ENCODE data around the gene MYLK4.

MYLK4 gene

GRCh38 chr6:2695454-2696095 is 55.1 kb downstream of the MYLK4 start:
- DNase-seq (ENCODE audit: low spot score): no peak

DNA sequence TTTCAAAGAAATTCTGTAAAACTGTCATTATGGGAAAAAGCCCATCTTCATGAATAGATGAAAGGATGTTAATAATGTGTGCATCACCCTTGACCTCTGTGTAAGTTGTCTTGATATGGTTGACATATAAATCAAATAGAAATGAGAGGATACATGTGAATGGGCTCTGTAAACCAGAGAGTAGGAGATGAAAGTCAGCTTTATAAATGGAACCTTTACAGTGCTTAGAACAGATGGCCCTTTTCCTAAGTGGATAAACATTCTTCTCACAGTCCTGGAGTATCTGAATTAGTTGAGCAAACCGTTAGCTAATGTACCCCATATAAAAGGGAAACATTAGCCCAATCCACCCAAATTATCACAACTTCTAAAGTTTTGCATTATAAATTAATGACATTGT is 57.5 kb downstream of the MYLK4 start:
- no peak for DNase-seq (ENCODE audit: low spot score)

DNA sequence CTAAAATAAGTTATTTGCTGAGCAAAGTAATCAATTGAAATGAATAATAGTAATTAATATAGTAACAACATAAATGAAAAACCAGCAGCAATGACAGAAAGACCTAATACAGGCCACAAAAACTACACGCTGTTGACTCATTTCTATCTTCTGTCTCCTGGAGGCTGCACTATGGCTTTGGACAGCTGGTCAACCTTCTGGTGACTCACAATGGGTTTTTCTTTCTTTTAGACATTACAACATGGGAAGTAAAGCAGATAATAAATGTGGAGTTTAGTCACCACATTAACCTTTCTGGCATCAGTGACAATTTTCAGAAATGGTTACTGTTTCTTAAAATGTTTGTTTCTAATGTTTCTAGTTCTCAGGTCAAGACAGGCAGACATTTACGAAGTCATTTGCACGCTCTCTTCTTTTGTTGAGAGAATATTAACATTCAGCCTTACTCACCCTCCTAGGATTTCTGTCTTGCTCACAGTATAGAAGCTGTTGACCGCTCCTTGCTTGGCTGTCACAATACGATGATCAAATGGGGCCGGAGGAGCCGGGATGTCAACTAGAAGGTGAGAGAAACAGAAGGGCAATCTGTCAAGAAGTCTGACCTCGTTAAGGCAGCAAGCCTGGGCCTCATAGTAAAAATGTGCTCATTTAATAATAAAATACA is 62.2 kb downstream of the MYLK4 start:
- DNase-seq (ENCODE audit: low spot score): peak; percentile 91

DNA sequence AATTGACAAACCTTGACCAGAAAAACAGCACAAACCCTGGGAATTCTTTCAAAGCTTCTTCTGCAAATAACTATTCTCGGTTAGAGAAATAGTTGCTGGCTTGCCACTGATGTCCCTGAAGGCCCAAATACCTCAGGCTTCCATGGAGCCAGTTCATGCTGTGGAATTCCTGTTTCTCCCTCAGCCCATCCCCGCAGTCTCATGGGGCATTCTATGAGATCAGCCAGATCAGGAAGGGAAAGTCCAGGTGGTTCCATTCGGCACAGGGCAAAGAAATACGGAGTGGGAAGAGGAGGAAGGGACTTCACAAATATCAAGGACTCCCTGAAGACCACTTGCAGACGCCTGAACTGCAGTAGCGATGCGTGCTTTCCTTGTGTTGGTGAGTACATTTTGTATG is 63.3 kb downstream of the MYLK4 start:
- DNase-seq (ENCODE audit: low spot score): no peak

- no peak for DNase-seq (ENCODE audit: low spot score)
Observed at GRCh38 chr6:2686515-2686914, 64.2 kb downstream of the MYLK4 start.

DNA sequence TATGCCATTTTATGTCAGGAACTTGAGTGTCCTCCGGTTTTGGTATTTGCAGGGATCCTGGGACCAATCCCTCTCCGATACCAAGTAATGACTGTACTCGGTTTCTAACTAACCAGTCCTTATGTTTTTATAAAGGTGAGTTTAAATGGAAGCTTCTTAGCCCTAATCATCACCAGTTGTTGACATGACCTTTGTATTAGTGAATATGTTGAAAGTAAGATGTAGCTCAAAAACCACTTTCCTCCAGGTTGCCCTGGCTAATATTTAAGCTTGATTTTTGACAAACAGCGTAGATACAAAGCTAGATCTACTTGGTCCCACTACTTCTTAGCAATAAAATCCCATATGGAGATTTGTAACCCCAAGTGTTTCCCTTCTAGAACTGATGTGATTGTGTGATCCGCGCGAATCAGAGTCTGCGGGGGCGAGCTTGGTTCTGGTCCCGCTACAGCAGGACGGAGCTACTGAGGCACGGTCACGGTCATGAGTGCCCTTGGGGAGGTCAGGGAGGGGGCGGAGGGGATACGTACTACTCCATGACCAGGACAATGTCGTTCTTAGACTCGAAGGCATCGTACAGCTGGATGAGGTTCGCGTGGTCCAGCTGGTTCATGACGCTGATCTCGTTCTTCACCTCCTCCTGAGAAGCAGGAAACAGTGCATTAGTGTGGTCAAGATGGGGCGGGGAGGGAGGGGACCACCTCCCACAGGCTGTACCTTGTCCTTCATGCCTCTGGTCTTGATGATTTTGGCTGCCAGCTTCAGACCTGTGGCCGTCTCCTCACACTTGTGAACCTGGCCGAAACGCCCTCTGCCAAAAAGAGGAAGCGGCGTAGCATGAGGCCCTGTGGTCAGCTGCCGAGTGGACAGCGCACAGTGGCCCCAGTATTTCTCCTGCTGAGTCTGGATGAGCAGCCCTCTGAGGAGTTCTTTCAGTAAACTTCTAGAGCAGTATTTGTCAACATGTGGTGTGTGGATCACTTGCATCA is 65.7 kb downstream of the MYLK4 start:
- no peak for DNase-seq (ENCODE audit: low spot score)

DNA sequence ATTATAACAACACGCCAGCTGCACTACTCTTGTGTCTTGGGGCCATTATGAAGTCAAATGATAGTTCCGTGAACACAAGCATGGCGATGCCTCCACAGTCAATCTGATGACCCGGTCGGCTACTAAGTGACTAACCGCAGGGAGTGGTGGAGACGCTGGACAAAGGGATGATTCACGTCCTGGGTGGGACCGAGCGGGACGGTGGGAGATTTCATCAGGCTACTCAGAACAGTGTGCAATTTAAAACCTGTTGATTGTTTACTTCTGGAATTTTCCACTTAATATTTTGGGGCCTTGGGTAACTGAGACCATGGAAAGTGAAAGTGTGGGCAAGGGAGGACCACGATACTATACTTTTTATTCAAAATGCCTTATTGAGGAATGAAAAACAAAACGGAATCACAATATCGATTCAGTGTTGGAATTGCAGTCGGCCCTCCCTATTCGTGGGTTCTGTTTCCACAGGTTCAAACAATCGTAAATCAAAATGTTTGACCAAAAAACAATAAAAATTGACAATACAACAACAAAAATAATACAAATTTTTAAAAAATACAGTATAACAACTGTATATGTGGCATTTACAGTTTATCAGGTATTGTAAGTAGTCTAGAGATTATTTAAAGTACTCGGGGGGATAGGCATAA is 66.5 kb downstream of the MYLK4 start:
- no peak for DNase-seq (ENCODE audit: low spot score)

- no peak for DNase-seq (ENCODE audit: low spot score)
Observed at GRCh38 chr6:2680264-2680922, 70.3 kb downstream of the MYLK4 start.

DNA sequence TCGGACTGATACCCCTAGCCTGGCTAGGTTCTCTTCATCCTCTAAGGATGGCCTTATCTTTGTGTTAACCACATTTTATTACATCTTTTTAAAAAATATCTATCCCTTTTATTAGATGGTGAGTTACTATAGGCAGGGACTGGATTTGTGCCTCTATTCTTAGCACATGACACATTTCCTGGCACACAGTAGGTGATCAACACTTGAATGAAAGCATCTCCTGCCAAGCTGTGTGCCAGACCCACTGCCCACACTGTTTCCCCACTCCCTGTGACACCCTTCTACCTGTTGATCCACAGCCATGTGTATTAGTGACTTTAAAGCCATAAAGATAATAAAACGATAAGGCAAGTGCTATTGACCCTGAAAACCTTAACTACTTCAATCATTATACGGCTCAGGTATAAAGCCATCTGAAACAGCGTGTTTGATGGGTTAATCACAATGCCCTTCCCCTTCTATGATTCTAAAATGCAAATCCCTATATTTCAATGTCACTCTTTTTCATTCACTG is 73.6 kb downstream of the MYLK4 start:
- no peak for DNase-seq (ENCODE audit: low spot score)

DNA sequence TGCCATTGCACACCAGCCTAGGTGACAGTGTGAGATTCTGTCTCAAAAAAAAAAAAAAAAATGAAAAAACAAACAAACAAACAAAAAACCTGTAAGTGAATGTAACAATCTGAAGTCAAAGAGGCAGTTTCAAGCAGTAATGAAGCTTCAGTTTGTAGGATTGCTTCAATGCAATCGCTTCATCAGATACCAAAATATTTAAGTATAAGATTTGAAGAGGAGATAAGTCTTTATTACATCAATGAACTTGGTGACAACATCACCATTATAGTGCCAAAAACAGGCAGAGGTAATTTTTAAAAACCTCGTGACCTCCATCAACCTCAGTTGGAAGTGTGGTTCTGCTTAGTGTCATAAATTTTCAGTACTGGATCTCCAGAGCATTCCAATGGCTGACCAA is 74.7 kb downstream of the MYLK4 start:
- DNase-seq (ENCODE audit: low spot score): no peak

DNA sequence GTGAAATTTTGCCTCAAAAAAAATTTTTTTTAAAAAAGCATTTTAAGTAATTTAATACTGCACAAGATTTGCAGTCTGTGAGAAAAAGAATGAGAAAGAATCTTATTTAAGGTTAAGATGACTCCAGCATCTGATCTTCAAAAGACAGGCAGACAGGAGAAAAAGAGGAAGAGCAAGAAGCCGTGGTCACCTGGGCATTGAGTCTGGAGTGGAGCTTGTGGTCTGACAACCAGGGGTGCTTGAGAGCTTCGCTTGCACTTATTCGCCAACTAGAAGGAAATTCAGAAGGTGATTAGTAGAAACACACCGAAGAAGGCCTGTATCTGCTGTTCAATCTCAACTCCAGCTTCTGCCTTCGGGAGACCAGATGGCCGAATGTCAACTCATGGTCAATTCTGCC is 75.9 kb downstream of the MYLK4 start:
- DNase-seq (ENCODE audit: low spot score): no peak

DNA sequence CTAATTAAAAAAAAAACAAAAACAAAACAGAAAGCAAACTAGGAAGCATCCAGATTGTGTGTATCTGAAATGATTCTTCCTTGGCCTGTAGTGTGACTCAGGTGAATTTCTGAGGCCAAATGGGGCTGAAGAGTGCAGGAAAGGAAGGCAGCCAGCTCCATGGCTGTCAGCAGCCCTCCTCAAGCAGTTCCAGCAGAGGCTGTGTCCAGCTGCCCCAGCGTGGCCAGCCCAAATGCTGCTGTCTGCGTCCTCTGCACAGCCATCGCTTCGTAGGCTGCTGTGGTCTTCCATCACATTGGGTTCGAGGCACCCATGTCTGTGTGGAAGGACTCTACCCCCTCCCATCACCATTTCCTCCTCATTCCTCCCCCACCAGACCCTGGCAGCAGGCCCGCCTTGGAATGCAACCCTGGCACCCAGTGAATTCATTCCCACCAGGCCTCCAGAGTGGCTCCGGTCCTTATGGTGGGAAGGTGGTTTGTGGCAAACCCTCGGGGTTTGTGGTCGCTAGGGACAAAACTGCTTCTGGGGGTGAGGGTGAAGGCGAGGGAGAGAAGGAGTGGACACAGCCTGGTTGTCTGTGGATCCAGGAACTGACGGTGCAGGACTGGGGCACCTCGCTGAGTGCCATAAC is 81.5 kb downstream of the MYLK4 start:
- DNase-seq (ENCODE audit: low spot score): no peak

- DNase-seq (ENCODE audit: low spot score): no peak
Observed at GRCh38 chr6:2667617-2668016, 83.1 kb downstream of the MYLK4 start.

GRCh38 chr6:2666906-2667575 is 83.7 kb downstream of the MYLK4 start:
- no peak for DNase-seq (ENCODE audit: low spot score)

DNA sequence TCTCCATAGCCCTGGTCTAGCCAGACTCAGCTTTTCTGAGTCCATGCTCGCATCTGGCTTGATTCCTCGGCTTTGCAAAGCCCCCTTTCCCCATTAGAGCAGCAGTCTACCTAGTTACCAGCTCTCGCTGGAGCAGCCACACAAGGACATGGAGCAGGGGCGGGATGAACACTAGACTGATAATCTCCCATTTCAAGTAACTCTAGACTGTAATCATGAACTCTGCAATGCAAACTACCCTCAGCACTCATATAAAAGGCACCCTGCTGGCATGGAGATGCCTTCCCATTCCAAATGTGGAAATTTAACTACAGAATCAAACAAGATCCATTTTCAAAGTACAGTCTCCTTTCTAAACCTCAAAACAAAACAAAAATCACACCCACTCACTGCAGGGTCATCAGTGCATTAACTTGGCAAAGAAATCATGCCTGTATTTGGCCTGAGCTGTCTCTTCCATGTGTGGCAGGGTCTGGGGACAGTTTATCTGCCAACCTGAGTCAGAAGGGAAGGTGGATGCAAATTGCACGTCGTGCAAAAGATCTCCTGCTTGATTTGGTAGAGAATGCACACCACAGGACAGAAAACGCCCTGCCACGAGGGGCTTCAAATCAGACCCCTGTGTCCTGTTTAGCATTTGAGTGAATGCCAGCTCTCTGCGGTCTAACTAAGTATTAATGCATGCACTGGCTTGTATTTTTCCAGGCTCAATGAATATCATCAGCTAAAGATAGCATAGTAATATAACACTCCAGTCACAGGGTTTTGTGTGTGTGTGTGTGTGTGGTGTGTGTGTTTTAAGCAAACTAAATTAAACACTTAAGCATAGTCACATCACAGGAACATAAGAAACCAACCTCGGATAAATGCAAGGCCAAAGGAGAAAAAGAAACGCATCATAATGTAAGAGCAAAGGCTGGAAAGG is 85.3 kb downstream of the MYLK4 start:
- no peak for DNase-seq (ENCODE audit: low spot score)

GRCh38 chr6:2663123-2663522 is 87.6 kb downstream of the MYLK4 start:
- no peak for DNase-seq (ENCODE audit: low spot score)

GRCh38 chr6:2661651-2662050 is 89.1 kb downstream of the MYLK4 start:
- DNase-seq (ENCODE audit: low spot score): no peak

DNA sequence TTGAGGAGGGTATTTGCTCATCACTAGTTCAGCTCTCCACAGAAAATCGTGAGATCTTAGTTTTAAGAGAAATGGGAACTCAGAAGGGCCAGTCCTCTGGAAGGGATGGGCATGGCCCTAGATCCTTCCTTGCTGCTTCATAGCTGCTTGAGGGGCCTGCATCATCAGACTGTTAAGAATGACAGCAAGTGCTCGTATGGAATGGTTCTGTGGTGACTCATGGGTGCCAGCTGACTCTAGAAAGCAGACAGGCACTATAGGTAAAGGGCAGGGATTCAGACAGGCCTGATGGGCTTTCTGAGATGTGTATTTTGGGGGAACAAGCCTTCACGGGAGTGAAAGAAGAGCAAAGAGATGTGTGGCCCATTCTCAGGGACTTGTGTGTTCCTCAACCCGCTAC is 90.8 kb downstream of the MYLK4 start:
- DNase-seq (ENCODE audit: low spot score): no peak

GRCh38 chr6:2659381-2659780 is 91.3 kb downstream of the MYLK4 start:
- no peak for DNase-seq (ENCODE audit: low spot score)
